ENCODE data around the gene ZFYVE28. TPM values are rescaled to one million over a fixed set of nuclear protein-coding genes. Genes with fewer than 3 reads are reported as not detected.

ZFYVE28 gene
- total RNA-seq, 2 donors from 2014 or later, result 6.6 to 30.2 TPM

- H3K27me3 ChIP-seq (replicated peaks; ENCODE audit: insufficient read depth), result no peaks in the 10 kb centered on the region
- DNase-seq (ENCODE audit: low spot score), result no peak
- H3K36me3 ChIP-seq, result no peaks in the 10 kb centered on the region
- H3K4me1 ChIP-seq (replicated peaks), result no peaks in the 10 kb centered on the region
- WGBS, result 86% methylated on average over 6 of the region's 6 CpGs
- H3K9me3 ChIP-seq, result no peaks in the 10 kb centered on the region
- no peak overlapping the region for H3K27ac ChIP-seq
- H3K4me3 ChIP-seq, result no peak overlapping the region
- TF ChIP-seq POLR2AphosphoS5 (IDR thresholded peaks at IDR 0.05) (no peak), POLR2A (IDR thresholded peaks at IDR 0.05) (no peak), CTCF (IDR thresholded peaks at IDR 0.05) (no peak)
- intact Hi-C loops (cut with DNase I), result no loop called here
These were observed 145.7 kb downstream of the ZFYVE28 start for GRCh38 chr4:2272828-2273120.

GRCh38 chr4:2272026-2272827, 146.2 kb downstream of the ZFYVE28 start:
- Histone ChIP-seq H3K36me3 (no peaks in the 10 kb centered on the region), H3K9me3 (no peaks in the 10 kb centered on the region), H3K27me3 (replicated peaks; ENCODE audit: insufficient read depth) (no peaks in the 10 kb centered on the region), H3K27ac (no peak overlapping the region), H3K4me3 (no peak overlapping the region), H3K4me1 (replicated peaks) (no peaks in the 10 kb centered on the region)
- 91% methylated on average over 21 of the region's 25 CpGs for WGBS
- intact Hi-C loops (cut with DNase I), result no loop called here
- no peak for DNase-seq (ENCODE audit: low spot score)
- TF ChIP-seq POLR2AphosphoS5 (IDR thresholded peaks at IDR 0.05) (no peak), POLR2A (IDR thresholded peaks at IDR 0.05) (no peak), CTCF (IDR thresholded peaks at IDR 0.05) (no peak)

- H3K9me3 ChIP-seq, result no peaks in the 10 kb centered on the region
- no peak overlapping the region for H3K4me3 ChIP-seq
- intact Hi-C loops (cut with DNase I), result no loop called here
- no peaks in the 10 kb centered on the region for H3K27me3 ChIP-seq (replicated peaks; ENCODE audit: insufficient read depth)
- no peaks in the 10 kb centered on the region for H3K36me3 ChIP-seq
- no peak for DNase-seq (ENCODE audit: low spot score)
- TF ChIP-seq CTCF (IDR thresholded peaks at IDR 0.05), result no peak
- TF ChIP-seq POLR2A (IDR thresholded peaks at IDR 0.05), result no peak
- no peak for TF ChIP-seq POLR2AphosphoS5 (IDR thresholded peaks at IDR 0.05)
- 75% methylated on average over 27 of the region's 27 CpGs for WGBS
- H3K27ac ChIP-seq, result no peak overlapping the region
- H3K4me1 ChIP-seq (replicated peaks), result no peaks in the 10 kb centered on the region
These were observed 147.0 kb downstream of the ZFYVE28 start for GRCh38 chr4:2271279-2272025.

GRCh38 chr4:2270341-2271165, 147.9 kb downstream of the ZFYVE28 start:
- Histone ChIP-seq H3K9me3 (no peaks in the 10 kb centered on the region), H3K36me3 (no peaks in the 10 kb centered on the region), H3K4me1 (replicated peaks) (peaks cover 9% of the 10 kb centered on the region), H3K27ac (no peak overlapping the region), H3K4me3 (no peak overlapping the region), H3K27me3 (replicated peaks; ENCODE audit: insufficient read depth) (no peaks in the 10 kb centered on the region)
- no peak for DNase-seq (ENCODE audit: low spot score)
- intact Hi-C loops (cut with DNase I), result no loop called here
- no peak for TF ChIP-seq POLR2A (IDR thresholded peaks at IDR 0.05)
- no peak for TF ChIP-seq POLR2AphosphoS5 (IDR thresholded peaks at IDR 0.05)
- no peak for TF ChIP-seq CTCF (IDR thresholded peaks at IDR 0.05)
- WGBS, result 87% methylated on average over 14 of the region's 34 CpGs
